CD14-positive monocyte (primary cell): Measurements from ENCODE around the gene LAMP2. TPM values are rescaled to one million over a fixed set of nuclear protein-coding genes. Genes with fewer than 3 reads are reported as not detected.
"Not testable (repeated sequence)": the region's sequence is repeated elsewhere in the genome, so short reads cannot be mapped to it uniquely, and the experiment has no call there.

Source experiments
- DNase-seq, 3 donors: peaks; one replicate each; pipeline ENCODE4 v3.0.0-alpha.2; 2011 to 2022
- H2AFZ ChIP-seq: 2 replicates; pipeline ENCODE4 v1.6.0; 2012; ENCODE audit warnings: mild to moderate bottlenecking, low read depth, low read length, inconsistent platforms; ENCODE audit not compliant: insufficient read depth, poor library complexity, severe bottlenecking
- H3K27ac ChIP-seq, 2 donors: 1 replicate in 1 of 2; 2 replicates in 1 of 2; pipeline ENCODE4 v1.5.1; 2012 to 2013; ENCODE audit warnings: low read length in 2 of 2, control low read depth in 1 of 2, inconsistent platforms in 1 of 2, low read depth in 1 of 2, mild to moderate bottlenecking in 1 of 2
- H3K27me3 ChIP-seq, 2 donors: one replicate each; pipeline versions ENCODE4 v1.6.0 to v1.6.1; 2011 to 2013; ENCODE audit warnings: low read length in 2 of 2; ENCODE audit not compliant: control insufficient read depth in 2 of 2, insufficient read depth in 2 of 2
- H3K36me3 ChIP-seq, 2 donors: replicated peaks in 1 of 2; 1 replicate in 1 of 2; 2 replicates in 1 of 2; pipeline versions ENCODE4 v1.5.1 to v1.6.1; 2012 to 2013; ENCODE audit warnings: low read length in 2 of 2, control low read depth in 1 of 2, inconsistent platforms in 1 of 2, mild to moderate bottlenecking in 1 of 2; ENCODE audit not compliant: insufficient read depth in 2 of 2, control insufficient read depth in 1 of 2
- H3K4me1 ChIP-seq, 2 donors: 1 replicate in 1 of 2; 2 replicates in 1 of 2; pipeline versions ENCODE4 v1.5.1 to v1.6.1; 2012 to 2013; ENCODE audit warnings: low read length in 2 of 2, control low read depth in 1 of 2, inconsistent platforms in 1 of 2, mild to moderate bottlenecking in 1 of 2, moderate library complexity in 1 of 2; ENCODE audit not compliant: insufficient read depth in 2 of 2, control insufficient read depth in 1 of 2
- H3K4me2 ChIP-seq: replicated peaks from 2 replicates; pipeline ENCODE3; 2012; ENCODE audit warnings: low read length, moderate library complexity, mild to moderate bottlenecking; ENCODE audit not compliant: poor library complexity, severe bottlenecking; ENCODE audit errors: extremely low read depth
- H3K4me3 ChIP-seq, 3 experiments: fragments of 200-600 bp in 1 of 3; sonication (generic) in 1 of 3; replicated peaks in 1 of 3; 1 replicate in 2 of 3; 2 replicates in 1 of 3; pipeline ENCODE4 v1.5.1; 2011 to 2013; ENCODE audit warnings: low read length in 3 of 3, mild to moderate bottlenecking in 3 of 3, control low read depth in 2 of 3, low read depth in 2 of 3, inconsistent platforms in 1 of 3, moderate library complexity in 1 of 3
- H3K79me2 ChIP-seq: 2 replicates; pipeline ENCODE4 v1.6.0; 2012; ENCODE audit warnings: mild to moderate bottlenecking, control low read depth, inconsistent platforms, low read length, moderate library complexity; ENCODE audit not compliant: insufficient read depth
- H3K9ac ChIP-seq: 2 replicates; pipeline ENCODE4 v1.6.0; 2017; ENCODE audit warnings: low read length, mild to moderate bottlenecking; ENCODE audit not compliant: insufficient read depth, poor library complexity, severe bottlenecking
- H3K9me3 ChIP-seq, 2 donors: replicated peaks in 1 of 2; 1 replicate in 1 of 2; 2 replicates in 1 of 2; pipeline versions ENCODE4 v1.5.1 to v1.6.1; 2012 to 2013; ENCODE audit warnings: low read length in 2 of 2, control low read depth in 1 of 2; ENCODE audit not compliant: control insufficient read depth in 1 of 2, insufficient read depth in 1 of 2
- H4K20me1 ChIP-seq: 2 replicates; pipeline ENCODE4 v1.6.0; 2012; ENCODE audit warnings: mild to moderate bottlenecking, low read length, control low read depth, moderate library complexity; ENCODE audit not compliant: insufficient read depth
- H3K27ac Mint-ChIP-seq, 7 donors: one replicate each; pipeline ENCODE4 v1.8.0; 2020; ENCODE audit warnings: mild to moderate bottlenecking in 7 of 7, mixed read lengths in 7 of 7, moderate library complexity in 6 of 7, inconsistent platforms in 2 of 7
- H3K27me3 Mint-ChIP-seq, 3 donors: one replicate each; pipeline ENCODE4 v1.8.0; 2021 to 2022; ENCODE audit warnings: low read depth in 3 of 3, mild to moderate bottlenecking in 3 of 3, mixed read lengths in 3 of 3, moderate library complexity in 3 of 3, inconsistent platforms in 1 of 3
- H3K36me3 Mint-ChIP-seq, 2 donors: one replicate each; pipeline ENCODE4 v1.8.0; 2020; ENCODE audit warnings: mixed read lengths in 2 of 2, inconsistent platforms in 1 of 2, mild to moderate bottlenecking in 1 of 2
- H3K4me1 Mint-ChIP-seq: one replicate; pipeline ENCODE4 v1.8.0; 2020; ENCODE audit warnings: mild to moderate bottlenecking, mixed read lengths
- H3K4me3 Mint-ChIP-seq, 2 donors: one replicate each; pipeline ENCODE4 v1.8.0; 2020; ENCODE audit warnings: mild to moderate bottlenecking in 2 of 2, mixed read lengths in 2 of 2, moderate library complexity in 1 of 2
- H3K9me3 Mint-ChIP-seq, 7 donors: one replicate each; pipeline ENCODE4 v1.8.0; 2020 to 2022; ENCODE audit warnings: mixed read lengths in 7 of 7, mild to moderate bottlenecking in 6 of 7, moderate library complexity in 6 of 7, inconsistent platforms in 2 of 7
- WGBS: methylation state at CpG from one replicate; pipeline ENCODE4 v1.1.5; 2013; ENCODE audit warnings: missing lambda C conversion rate; ENCODE audit not compliant: insufficient coverage; 5-methylcytosine and 5-hydroxymethylcytosine counted together
- intact Hi-C, 2 donors: fragments of 100-400 bp; cut with micrococcal nuclease; formaldehyde crosslinking; loops; one replicate each; pipeline versions ENCODE4 v1.15.0 to v1.15.1; 2023
- polyA plus RNA-seq, 3 donors: library from polyadenylated mRNA; depleted of rRNA in 1 of 3; unstranded in 2 of 3; stranded (reverse) in 1 of 3; fragments of 300-500 nt in 2 of 3; fragments of >200 nt in 1 of 3; fragmentation: Illumina TruSeq in 2 of 3; gene quantifications; 1 replicate in 2 of 3; 2 replicates in 1 of 3; pipeline ENCODE4 v1.2.3, GENCODE V29; 2012 to 2021
- TF ChIP-seq, protein P1 (sequence below): fragments of 200-600 bp; IDR thresholded peaks from one replicate; pipeline ENCODE4 v1.8.0; 2022; ENCODE audit warnings: antibody characterized with exemption, mild to moderate bottlenecking

LAMP2 gene
- polyA plus RNA-seq, 3 donors: 75.8 to 381 (median 330) TPM

DNA sequence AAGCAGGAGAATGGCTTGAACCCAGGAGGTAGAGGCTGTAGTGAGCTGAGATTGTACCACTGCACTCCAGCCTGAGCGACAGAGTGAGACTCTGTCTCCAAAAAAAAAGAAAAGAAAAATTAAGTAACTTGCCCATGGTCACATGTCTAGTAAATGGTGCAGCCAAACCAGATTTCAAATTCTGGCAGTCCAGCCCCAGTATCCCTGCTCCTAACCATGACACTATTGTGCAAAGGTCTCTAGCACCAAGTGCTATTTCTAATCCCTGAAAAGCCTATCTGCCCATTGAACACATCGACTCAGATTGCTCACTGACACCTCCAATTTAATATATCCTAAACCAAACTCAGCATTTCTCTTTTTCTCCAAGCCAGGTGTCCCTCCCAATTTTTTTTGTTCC is 7.6 kb upstream of the LAMP2 start:
- Histone ChIP-seq H3K4me3 (no peak overlapping the region), H3K9me3 (no peaks in the 10 kb centered on the region), H3K4me1 (no peaks in the 10 kb centered on the region), H3K79me2 (no peaks in the 10 kb centered on the region), H3K36me3 (no peaks in the 10 kb centered on the region), H3K27me3 (peaks cover 0 to 2% of the 10 kb centered on the region in 2 donors), H3K9ac (no peak overlapping the region), H3K4me2 (no peak overlapping the region), H4K20me1 (no peaks in the 10 kb centered on the region), H3K27ac (no peak overlapping the region), H2AFZ (no peak overlapping the region)
- no peaks in the 10 kb centered on the region for H3K4me1 Mint-ChIP-seq
- H3K36me3 Mint-ChIP-seq: no peaks in the 10 kb centered on the region
- DNase-seq: no peak
- H3K27me3 Mint-ChIP-seq: peaks cover 0 to 19% (median 1%) of the 10 kb centered on the region in 3 donors
- peaks cover 0 to 2% (median 0%) of the 10 kb centered on the region in 7 donors for H3K9me3 Mint-ChIP-seq
- intact Hi-C loops: no loop called here
- H3K4me3 Mint-ChIP-seq: no peak overlapping the region
- WGBS: 100% methylated on average over 1 of the region's 2 CpGs
- TF ChIP-seq, protein P1, sequence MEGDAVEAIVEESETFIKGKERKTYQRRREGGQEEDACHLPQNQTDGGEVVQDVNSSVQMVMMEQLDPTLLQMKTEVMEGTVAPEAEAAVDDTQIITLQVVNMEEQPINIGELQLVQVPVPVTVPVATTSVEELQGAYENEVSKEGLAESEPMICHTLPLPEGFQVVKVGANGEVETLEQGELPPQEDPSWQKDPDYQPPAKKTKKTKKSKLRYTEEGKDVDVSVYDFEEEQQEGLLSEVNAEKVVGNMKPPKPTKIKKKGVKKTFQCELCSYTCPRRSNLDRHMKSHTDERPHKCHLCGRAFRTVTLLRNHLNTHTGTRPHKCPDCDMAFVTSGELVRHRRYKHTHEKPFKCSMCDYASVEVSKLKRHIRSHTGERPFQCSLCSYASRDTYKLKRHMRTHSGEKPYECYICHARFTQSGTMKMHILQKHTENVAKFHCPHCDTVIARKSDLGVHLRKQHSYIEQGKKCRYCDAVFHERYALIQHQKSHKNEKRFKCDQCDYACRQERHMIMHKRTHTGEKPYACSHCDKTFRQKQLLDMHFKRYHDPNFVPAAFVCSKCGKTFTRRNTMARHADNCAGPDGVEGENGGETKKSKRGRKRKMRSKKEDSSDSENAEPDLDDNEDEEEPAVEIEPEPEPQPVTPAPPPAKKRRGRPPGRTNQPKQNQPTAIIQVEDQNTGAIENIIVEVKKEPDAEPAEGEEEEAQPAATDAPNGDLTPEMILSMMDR: no peak
- H3K27ac Mint-ChIP-seq: no peak overlapping the region

DNA sequence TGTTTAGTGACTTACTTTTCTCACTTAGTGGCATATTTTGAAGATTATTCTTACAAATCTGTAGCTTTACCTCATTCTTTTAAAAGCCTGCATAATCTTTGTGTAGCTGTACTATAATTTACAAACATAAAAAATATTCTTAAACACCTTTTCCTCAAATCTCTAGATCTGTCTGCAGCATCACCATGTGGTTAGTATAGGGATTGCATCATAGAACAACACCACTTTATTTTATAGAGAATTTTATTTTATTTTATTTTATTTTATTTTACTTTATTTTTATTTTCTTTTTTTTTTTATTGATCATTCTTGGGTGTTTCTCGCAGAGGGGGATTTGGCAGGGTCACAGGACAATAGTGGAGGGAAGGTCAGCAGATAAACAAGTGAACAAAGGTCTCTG is 6.4 kb upstream of the LAMP2 start:
- H3K79me2 ChIP-seq, H3K9me3 ChIP-seq, H3K4me2 ChIP-seq, H3K9me3 Mint-ChIP-seq, H3K27ac ChIP-seq, H3K27me3 ChIP-seq, intact Hi-C loops, H4K20me1 ChIP-seq, H3K36me3 ChIP-seq, DNase-seq, H3K36me3 Mint-ChIP-seq, H3K9ac ChIP-seq, H3K27ac Mint-ChIP-seq, H3K4me1 ChIP-seq, H3K4me1 Mint-ChIP-seq, H3K4me3 ChIP-seq, H3K4me3 Mint-ChIP-seq, H2AFZ ChIP-seq: not testable (repeated sequence)
- TF ChIP-seq, protein P1: peak; percentile 73
- no CpG with 5 or more reads among the region's 1 CpG for WGBS
- H3K27me3 Mint-ChIP-seq: peaks cover 0 to 13% (median 1%) of the 10 kb centered on the region in 3 donors
